ENCODE results near the gene VARS1.

GRCh38 chr6:31769684-31770371 is 25.7 kb downstream of the VARS1 start:
- peak in 1 of 3 donors; percentile 68 for TF ChIP-seq POLR2AphosphoS5 (IDR thresholded peaks at IDR 0.05)
- no peak for TF ChIP-seq POLR2A (IDR thresholded peaks at IDR 0.05)
- TF ChIP-seq CTCF (IDR thresholded peaks at IDR 0.05): peak in 5 of 7 experiments; percentile 68 to 90 (median 87)
